Measurements from ENCODE around the gene DUOX2.
"Not testable (repeated sequence)": the region's sequence is repeated elsewhere in the genome, so short reads cannot be mapped to it uniquely, and the experiment has no call there.

The DUOX2 gene

DNA sequence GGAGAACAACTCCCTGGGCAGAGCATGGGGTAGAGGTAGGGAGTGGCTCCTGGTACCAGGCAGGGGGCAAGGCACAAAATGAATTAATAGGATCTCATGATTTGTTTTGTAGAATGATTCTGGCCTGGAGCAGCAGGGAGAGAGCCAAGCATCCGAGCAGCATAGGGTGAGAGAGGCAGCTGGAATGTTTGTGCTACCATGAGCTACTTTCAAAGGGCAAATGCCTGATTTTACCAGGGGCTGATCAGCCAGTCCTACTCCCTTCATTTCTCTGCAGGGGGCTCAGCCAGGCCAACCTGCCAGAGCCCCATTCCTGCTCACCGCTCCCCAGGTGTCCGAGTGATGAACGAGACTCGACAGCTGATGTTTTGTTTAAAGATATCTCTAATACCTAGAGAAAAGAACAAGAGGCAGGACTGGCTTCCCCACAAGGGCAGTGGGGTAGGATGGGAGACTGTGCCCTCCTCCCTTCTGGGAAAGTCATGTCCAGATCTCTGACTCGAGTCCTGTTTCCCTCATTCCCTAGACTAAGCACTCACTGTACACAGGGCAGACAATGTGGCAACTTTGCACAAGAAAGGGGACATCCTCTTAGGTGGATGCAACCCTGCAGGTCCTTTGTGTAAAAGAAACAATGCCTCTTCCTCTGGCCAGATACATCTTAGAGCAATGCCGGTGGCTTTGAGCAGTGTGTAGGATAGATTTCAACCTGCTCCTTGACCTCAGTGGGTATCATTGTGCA lies 12.9 kb downstream of the DUOX2 start:
- no peak for DNase-seq (ENCODE audit: low read depth)

DNA sequence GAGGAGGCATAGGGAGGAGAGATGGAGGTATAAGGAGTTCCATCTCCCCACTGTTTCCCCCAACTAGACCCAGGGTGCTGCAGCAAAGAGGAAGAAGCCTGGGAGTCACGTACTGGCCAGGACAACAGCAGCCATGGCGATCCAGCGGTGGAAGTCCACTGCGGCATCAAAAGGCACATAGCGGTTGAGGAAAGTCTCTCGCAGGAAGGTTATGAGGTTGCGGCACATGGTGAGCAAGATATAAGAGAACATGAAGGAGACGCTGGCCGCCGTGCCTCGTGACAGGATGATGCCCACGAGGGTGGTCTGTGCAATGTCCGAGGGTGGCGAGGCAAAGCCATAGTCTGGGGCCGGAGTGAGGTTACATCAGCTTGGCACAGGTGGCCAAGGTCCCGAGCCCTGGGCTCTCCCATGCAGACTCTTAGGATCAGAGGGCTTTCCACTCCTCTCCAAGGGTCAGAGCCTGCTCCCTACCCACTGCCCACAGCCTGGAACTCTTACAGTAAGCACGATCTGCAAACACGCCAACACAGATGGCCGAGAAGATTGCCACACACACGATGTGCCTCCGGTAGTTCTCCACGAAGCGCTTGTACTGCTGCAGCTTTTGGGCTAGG lies 14.3 kb downstream of the DUOX2 start:
- DNase-seq (ENCODE audit: low read depth) = no peak

DNA sequence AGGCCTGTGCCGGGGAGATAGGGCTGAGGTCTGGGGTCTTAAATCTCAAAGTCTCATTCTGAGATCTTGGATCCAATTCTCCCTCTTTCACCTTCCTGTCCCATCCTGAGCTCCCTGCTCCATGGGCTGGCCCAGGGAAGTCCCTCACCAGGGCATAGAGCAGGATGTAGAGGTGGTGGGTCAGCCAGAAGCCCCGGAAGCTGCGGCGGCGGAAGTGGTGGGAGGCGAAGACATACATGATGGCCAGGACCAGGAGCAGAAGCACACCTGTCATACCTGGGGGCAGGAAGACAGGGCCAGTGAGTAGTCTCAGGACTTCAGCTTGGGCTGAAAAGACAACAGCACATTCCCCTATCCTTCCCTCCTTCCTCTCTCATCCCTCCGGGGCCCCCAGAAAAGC lies 16.5 kb downstream of the DUOX2 start:
- DNase-seq (ENCODE audit: low read depth) = no peak

DNA sequence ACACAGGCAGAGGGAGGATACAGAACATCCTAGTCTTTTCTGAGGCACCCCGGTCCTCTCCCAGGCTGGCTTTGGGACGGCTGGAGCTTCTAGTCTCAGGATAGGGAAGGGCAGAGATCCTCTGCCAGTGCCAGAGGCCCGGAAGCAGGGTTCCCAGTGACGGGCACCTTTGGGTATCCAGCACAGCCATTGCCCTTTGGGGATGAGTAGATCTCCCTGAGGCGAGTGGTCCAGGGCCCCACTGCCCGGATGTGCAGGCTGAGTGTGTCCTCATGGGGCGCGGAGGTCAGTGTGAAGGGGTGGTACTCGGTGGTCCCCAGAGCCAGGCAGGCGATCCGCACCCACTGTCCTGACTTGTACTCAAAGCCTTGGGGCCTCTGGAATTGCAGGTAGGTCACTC lies 18.3 kb downstream of the DUOX2 start:
- no peak for DNase-seq (ENCODE audit: low read depth)

DNA sequence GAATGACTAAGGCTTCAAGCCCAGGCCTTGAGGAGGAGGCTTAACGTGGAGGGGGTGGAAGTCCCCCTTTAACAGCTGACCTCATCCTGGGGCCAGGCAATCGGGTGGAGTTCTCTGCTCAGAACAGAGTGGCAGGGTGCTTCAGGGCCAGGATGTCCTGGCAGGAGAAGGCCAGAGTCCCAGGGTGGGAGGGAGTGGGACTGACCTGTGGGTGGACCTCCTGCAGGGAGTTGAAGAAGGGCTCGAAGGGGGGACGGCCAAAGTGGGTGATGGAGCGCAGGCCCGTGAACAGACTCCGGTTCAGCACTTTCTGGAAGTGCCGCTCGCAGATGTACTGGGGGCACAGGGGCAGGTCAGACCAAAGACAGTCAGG lies 19.6 kb downstream of the DUOX2 start:
- DNase-seq (ENCODE audit: low read depth) = no peak

DNA sequence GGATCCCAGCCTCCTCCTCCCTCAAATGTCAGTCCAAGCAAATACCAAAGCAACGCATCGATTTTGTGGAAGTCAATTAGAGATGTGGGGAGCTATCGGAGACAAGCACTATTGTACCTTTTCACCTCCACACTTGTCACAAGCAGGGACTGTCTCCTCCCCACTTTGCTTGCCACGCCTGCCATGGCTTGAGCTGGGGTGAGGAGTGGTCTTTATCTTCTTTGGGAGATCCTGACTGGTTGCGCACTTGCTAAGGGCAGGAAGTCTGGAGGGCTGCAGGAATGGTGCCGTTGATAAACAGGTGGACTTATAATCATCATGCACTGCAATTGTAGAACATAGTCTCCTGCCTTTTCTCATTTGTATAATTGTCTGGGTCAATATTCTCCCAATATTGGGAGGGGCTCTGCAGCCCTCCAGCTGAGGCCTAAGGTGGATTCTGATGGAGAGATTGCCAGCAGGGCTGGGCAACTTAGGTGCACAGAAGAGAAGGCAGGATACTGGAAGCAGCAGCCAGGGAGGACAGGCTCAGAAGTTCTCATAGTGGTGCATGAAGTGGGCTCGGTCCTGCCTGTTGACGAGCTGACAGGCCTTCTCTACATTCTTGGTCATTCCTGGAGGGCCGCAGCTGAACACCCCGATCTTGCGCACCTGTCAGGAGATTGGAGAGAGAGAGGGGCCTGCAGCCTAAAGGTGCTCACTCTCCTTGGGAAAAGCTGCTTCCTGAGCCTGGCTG lies 20.2 kb downstream of the DUOX2 start:
- DNase-seq (ENCODE audit: low read depth) = no peak

DNA sequence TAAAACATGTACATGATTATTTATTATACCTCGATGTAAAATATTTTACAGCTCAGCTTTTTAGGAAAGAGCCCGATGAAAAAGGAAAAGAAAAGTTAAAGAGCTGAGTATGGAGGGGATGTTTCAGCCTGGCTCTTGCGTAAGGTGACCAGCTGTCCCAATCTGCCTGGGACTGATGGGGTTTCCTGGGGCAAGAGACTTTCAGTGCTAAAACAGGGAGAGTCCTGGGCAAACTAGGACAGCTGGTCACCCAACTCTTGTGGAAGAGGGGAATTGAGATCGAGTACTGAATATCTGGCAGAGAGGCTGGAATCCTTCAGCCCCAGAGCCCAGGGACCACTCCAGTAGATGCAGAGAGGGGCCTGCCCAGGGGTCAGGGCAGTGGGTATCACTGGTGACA lies 21.0 kb downstream of the DUOX2 start:
- DNase-seq (ENCODE audit: low read depth) = no peak

DNA sequence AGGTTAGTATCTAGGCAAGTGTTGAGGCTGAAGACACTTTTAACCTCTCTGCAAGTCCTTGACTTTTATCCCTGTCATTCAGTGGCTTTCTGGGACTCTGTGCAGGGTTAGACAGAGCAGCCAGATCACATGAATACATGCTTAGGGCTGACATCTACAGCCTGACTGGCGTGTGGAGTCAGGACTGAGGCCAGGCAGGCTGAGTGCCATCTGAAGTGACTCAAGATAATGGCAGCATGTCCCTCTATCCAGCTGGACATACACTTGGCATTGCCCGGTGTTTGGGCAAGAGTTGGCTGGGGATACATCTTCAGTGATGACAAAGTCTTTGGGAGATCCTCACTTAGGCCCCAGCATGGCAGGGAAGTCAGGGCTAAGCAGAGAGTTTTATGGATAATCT lies 22.4 kb downstream of the DUOX2 start:
- no peak for DNase-seq (ENCODE audit: low read depth)

DNA sequence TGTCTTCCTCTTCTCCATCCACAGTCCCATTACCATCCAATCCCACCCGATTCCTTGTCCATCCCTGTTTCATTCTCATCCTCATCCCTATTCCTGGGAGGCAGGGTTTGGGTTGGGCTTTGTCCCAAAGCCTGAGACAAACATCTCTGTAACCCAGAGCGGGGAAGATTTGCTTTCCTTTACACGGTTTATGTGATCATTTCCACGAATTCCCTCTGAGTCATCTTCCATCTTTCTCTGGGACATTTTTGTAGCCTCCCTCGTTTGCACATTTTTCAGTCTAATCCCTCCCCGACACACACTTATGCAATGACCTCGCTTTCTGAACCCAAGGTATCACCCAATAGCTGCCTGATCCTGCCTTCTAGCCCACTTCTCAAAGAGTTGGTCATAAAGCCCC lies 22.8 kb downstream of the DUOX2 start:
- no peak for DNase-seq (ENCODE audit: low read depth)

DNA sequence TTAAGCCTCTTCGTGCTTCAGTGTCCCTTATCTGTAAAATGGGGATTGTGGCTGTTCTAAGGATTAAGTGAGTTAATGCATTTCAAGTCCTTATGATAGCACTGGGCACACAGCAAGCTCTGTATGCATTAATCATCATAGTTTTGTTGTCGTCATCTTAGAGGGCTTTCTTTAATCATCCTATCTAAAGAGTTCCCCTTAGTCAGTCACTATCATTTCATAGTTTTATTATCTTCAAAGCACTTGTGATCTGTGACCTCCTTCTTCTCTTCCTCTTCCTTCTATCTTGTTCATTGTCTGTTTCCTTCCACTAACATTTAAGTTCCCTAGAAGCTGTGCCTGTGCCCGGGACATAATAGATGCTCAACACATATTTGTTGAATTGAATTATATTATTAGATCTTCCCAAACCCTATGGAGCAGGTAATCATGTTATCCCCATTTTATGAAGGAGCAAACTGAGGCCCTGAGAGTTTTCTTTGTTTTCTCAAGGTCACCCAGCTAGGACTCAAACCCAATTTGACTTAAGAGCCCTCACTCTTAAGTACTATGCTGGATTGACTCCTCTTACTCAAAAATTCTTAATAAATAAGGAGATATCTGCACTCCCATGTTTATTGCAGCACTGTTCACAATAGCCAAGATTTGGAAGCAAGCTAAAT lies 24.1 kb downstream of the DUOX2 start:
- DNase-seq (ENCODE audit: low read depth) = no peak

DNA sequence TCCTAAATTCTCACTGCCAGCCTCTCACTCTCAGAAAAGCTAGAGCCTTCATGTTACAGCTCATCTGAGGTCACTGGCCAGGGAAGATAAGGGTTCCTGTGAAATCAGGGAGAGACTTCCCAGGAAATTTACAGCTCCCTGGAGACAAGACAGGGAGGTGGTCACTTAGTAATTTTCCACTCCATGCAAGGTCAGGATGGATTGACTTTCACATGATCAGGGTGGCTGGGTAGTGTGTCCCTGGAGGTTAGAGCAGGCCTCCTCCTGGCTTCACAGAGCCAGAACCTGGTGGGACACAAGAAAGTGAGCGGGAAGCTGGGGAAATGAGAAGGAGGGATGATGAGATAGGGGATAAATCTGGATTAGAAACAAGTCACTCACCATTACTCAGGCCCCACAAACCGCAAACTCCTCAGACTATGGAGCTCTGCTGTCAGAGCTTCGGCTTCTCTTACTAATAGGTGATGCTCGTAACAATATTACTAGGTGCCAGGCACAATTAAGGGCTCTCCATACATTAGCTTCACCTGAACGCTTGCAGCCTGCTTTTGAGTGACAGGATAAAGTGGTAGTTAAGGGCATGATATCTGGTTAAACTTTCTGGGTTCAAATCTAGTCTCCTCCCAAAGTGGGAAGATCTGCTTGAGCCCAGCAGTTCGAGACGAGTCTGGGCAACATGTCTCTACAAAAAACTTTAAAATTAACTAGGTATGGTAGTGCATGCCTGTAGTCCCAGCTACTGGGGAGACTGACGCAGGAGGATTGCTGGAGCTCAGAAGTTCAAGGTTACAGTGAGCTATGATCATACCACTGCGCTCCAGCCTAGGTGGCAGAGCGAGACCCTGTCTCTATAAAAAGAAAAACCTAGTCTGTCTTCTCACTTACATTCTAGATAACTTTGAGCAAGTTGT lies 24.9 kb downstream of the DUOX2 start:
- DNase-seq (ENCODE audit: low read depth) = no peak

DNA sequence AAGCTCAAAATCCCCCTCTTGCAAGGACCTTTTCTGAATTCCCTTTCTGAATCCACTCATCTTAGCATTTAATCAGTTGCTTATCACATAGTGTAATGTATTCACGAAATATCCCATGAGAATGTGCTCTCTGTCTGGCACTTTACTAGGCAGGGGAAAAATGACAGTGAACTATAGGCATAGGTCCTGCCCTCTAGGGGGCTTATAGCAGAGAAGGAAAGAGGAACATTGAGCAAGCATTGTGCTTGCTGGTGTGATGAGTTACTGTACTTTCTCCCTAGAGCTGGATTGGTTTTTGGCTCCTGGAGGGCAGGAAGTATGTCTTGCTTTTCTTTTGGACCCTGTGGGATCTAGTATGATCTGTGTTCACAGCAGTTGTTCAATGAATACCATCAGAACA lies 26.5 kb downstream of the DUOX2 start:
- no peak for DNase-seq (ENCODE audit: low read depth)

DNA sequence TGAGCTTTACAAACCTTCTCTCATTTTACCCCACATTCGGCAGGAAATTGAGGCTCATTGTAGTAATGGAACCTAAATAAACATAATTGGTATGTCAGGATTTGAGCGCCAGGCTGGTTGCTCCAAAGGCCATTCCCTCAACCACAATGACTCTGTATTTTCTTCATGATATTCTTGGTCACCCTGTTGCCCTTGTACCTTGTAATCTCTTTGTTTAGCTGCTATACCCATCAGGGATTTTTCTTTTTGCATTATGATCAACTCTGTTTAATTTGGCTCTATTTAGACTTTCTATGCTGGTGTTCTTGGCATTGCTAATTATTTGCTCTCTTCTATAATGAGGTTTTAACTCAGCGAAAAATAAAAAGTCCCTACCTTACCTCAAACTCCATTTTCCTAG lies 29.8 kb downstream of the DUOX2 start:
- DNase-seq (ENCODE audit: low read depth) = no peak

DNA sequence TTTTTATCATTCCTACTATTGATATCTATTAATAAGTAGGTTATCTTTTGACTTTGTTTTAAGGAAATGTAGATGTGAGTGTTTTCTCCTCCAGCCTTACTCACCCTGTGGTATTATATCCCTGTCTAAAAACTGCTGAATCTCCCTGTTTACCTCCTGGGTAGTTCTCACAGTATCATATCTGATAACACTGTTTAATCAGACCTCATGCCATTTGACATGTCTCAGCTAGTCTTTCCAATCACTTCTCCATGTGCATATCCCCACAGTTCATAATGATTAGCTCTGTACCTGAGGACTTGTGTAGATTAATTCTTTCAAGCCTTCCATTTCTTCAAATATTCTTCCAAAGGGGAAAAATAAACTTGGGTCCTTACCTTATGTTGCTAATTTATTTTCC lies 30.7 kb downstream of the DUOX2 start:
- no peak for DNase-seq (ENCODE audit: low read depth)

DNA sequence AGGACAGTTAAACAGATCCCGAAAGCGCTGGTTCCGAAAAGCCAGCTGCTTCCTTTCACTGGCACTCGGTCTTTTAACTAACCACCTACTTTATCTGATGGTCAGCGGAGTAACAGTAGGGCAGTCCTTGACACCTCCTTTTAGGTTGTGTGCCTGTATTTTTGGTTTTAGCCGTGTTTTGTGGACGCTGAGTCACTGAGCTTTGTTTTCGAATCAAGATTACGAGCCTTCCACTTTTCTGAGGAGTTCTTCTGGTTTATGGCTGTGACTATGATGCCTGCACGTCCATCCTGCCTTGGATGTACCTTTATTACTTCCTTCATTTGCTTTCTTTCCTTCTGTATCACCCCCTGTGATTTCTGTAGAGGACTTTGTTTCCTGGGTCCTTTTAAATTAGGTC lies 31.6 kb downstream of the DUOX2 start:
- DNase-seq (ENCODE audit: low read depth) = not testable (repeated sequence)

DNA sequence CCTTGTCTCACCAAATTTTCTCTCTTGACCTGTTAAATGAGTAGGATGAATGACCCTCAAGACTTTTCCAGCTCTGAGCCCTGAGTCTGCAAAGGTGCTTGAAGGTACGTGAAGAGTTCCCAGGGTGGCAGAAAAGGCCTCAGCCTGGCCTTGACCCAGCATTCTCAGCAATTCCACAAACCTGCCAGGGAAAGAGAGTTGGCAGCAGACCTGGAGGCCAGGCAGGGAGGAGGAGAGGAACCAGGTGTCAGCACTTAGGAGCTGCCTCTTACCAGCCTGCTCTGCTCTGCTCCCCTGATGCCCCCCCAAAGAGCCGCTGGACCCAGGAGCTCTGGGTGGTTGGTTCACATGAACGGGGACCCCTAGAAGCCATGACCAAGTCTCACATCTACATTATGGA lies 33.4 kb downstream of the DUOX2 start:
- DNase-seq (ENCODE audit: low read depth) = not testable (repeated sequence)

DNA sequence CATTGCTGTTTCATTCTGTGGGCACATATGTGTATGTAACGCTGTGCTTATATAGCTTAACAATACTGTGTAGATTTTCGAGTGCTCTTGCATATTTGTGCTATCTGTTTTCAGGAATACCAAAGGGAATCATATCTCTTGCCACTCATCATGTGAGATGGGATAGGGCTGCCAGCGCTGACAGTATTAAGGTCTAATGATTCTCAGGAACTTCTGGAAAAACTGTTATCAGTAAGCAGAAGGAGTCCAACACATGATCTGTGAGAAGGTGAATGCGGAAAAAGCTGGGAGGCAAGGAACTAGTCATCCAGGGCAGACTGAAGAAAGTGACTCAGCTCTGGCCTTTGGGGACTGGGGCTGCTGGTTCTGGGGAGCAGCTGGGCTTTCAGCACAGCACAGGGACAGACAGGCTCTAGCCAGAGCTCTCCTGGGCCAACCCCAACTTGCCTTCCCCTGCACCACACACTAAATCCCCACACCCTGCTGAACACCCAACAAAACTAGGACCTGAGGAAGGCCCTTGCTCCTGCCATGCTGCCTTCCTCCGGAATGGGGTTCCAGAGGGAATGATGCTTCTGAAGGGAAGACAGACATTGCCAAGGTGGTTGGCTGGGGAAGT lies 34.2 kb downstream of the DUOX2 start:
- not testable (repeated sequence) for DNase-seq (ENCODE audit: low read depth)

DNA sequence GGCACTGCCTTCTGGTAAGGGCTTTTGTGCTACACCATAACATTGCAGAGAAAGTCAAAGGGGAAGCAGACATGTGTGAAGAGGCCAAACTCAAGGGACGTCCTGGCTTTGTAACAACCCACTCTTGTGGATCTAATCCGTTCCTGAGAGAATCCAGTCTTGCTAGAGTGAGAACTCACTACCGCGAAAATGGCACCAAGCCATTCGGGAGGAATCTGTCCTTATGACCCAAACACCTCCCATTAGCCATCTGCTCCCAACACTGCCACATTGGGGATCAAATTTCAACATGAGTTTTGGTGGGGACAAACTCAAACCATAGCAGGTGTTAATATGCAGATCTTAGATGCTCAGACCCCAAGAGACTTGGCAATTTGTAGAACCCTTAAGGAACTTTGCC lies 34.8 kb downstream of the DUOX2 start:
- not testable (repeated sequence) for DNase-seq (ENCODE audit: low read depth)

DNA sequence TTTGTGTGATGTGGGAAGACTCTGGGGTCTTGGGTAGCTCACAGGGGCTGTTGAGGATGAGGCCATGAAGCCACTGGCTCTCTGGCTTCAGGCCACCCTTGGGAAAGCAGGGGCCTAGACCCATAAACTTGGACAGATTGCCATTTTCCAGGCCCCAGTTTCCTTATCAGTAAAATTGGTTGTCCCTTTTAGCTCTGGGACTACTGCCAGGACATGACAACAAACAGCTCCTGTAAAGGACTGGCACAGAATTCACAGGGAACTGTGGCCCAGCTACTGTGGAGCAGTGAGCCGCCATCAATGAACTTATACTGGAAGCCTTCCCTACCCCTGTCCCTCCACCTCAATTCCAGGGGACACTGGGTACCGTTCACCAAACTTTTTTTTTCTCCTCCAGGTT lies 36.6 kb downstream of the DUOX2 start:
- DNase-seq (ENCODE audit: low read depth) = not testable (repeated sequence)

DNA sequence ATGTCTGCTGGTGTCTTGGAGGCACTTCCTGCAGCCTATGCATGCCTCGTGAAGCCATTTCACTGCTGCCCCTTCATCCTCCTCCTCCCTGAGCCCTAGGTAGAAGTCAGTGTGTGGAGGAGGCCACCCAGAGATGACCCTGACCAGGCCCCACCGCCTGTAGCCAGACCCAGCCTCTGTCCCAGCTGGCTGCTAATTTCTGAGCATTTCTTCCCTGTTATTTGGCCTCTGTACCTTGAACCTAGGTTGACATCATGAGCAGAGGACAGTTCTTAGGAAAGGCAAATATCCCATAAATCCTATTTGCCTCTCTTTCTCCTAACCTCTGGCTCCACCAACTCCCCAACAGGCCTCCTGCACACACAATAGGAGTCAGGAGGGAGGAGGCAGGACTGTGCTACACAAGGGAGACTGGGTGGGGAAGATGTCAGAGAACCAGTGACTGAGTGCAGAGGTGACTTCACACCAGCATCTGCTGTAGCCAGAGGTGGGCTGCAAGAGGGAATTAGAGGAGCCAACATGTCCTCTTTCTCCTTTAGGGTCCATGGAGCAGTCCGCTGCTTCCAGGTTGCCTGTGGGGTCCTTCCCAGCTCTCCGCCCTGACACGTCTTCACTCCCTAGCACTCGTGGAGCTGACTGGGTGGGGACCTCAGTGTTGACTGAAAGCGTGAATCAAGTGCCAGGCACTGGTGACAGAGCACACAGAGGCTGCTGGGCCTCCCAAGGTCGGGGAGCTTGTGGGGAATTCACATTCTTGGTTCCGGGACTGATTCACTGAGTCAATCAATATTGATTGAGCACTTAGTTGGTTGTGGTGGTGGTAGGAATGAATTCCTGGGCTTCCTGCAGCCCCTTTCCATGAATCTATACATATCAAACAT lies 38.3 kb downstream of the DUOX2 start:
- not testable (repeated sequence) for DNase-seq (ENCODE audit: low read depth)

Data from fibroblast of the conjunctiva (primary cell).